Heart left ventricle (tissue), 16 donors: ENCODE data around the gene GRAMD2B. TPM values are rescaled to one million over a fixed set of nuclear protein-coding genes. Genes with fewer than 3 reads are reported as not detected.
A peak's percentile ranks its signal among the peaks of the same experiment; 100 is the strongest.

Experiments
- ATAC-seq, 4 donors: fragments of 200-7000 bp; cut with Tn5 transposase; one replicate each; pipeline ENCODE4 v1.9.1; 2020 to 2022; ENCODE audit warnings: moderate library complexity in 4 of 4, mild to moderate bottlenecking in 3 of 4, moderate number of reproducible peaks in 1 of 4
- DNase-seq, 5 donors: peaks; one replicate each; pipeline ENCODE4 v3.0.0-alpha.2; 2020
- H3K27ac ChIP-seq, 12 donors: fragments of 200-600 bp; sonication (generic) in 4 of 12; one replicate each; pipeline versions ENCODE4 v1.5.0 to v1.8.0; 2016 to 2022; ENCODE audit warnings: mild to moderate bottlenecking in 2 of 12
- H3K27me3 ChIP-seq, 9 donors: fragments of 200-600 bp; sonication (generic) in 2 of 9; one replicate each; pipeline versions ENCODE4 v1.5.1 to v1.8.0; 2016 to 2022; ENCODE audit warnings: mild to moderate bottlenecking in 3 of 9
- H3K36me3 ChIP-seq, 9 donors: fragments of 200-600 bp; sonication (generic) in 2 of 9; one replicate each; pipeline versions ENCODE4 v1.5.0 to v1.8.0; 2018 to 2022; ENCODE audit warnings: mild to moderate bottlenecking in 2 of 9
- H3K4me1 ChIP-seq, 12 donors: fragments of 200-600 bp; sonication (generic) in 4 of 12; one replicate each; pipeline versions ENCODE4 v1.5.0 to v1.8.0; 2016 to 2022; ENCODE audit warnings: mild to moderate bottlenecking in 3 of 12
- H3K4me3 ChIP-seq, 12 donors: fragments of 200-600 bp; sonication (generic) in 4 of 12; one replicate each; pipeline versions ENCODE4 v1.5.0 to v1.8.0; 2017 to 2022; ENCODE audit warnings: mild to moderate bottlenecking in 9 of 12, moderate library complexity in 4 of 12
- H3K9me3 ChIP-seq, 12 donors: fragments of 200-600 bp; sonication (generic) in 4 of 12; one replicate each; pipeline versions ENCODE4 v1.5.0 to v1.8.0; 2016 to 2022; ENCODE audit warnings: mild to moderate bottlenecking in 1 of 12
- POLR2A ChIP-seq, 2 donors: fragments of 450-650 bp; IDR thresholded peaks; one replicate each; pipeline ENCODE4 v1.6.1; 2017; ENCODE audit warnings: antibody characterized with exemption in 2 of 2, mild to moderate bottlenecking in 2 of 2, moderate library complexity in 2 of 2
- WGBS, 4 donors: extraction: QIAGEN DNeasy Blood & Tissue Kit in 2 of 4; methylation state at CpG; one replicate each; pipeline versions ENCODE4 v1.1.5 to v1.1.7; 2013 to 2018; 5-methylcytosine and 5-hydroxymethylcytosine counted together
- intact Hi-C, 10 donors: fragments of 100-400 bp; cut with DNase I; formaldehyde crosslinking; loops; one replicate each; pipeline versions ENCODE4 v1.11.1 to v1.14.2; 2022
- polyA plus RNA-seq, 2 donors: library from polyadenylated mRNA; stranded (reverse); fragments of 200-250 nt; gene quantifications; one replicate each; pipeline ENCODE4 v1.2.3, GENCODE V29; 2013
- total RNA-seq, 9 donors: library from RNA; depleted of rRNA in 2 of 9; stranded (reverse); fragments of >200 nt in 2 of 9; fragmentation: NEBNext Ultra II Directional in 3 of 9; extraction: Animal tissue kit (Norgen Biotek cat#: 25700) in 3 of 9; gene quantifications; one replicate each; pipeline versions ENCODE4 v1.1.0 to v1.2.4, GENCODE V29; 2016 to 2023
- TF ChIP-seq, protein P1 (sequence below), 12 donors: fragments of 200-600 bp; sonication (generic) in 4 of 12; IDR thresholded peaks; one replicate each; pipeline versions ENCODE4 v1.5.0 to v1.8.0; 2018 to 2022; ENCODE audit warnings: antibody characterized with exemption in 12 of 12, mild to moderate bottlenecking in 5 of 12
- donor health status: ischemic (EF 13 %, LVEDD 7.1; RV severe dilation, severe dysfunction).
- donor health status: healthy with polysubstance abuse.
- donor health status: DM: no; HTN: yes; CAD: no.
- donor health status: DM: no; HTN: no; CAD: no.
- donor health status: ischemic (EF 25% LVEDD 6.9; RV normal size, moderate dysfunction).
- donor health status: ischemic (EF 25% LVEDD 5.7; RV mildly dilated, moderate dysfunction).
- donor health status: healthy.
- donor health status: DM: yes; HTN: yes; CAD: no.
- donor health status: ischemic (EF 35%, LVEDD 5.7; RV mildly dilated, moderate dysfunction).
- donor health status: nonischemic (EF 11% LVEDD 7.7; RV severe dilation, severe dysfunction).
- donor health status: DM: yes; HTN: yes; CAD: no.
- donor health status: PGD.
- donor health status: ischemic (EF 29% LVEDD 5.4; RV normal size, mild dysfunction).
- donor health status: nonischemic (EF 23%, LVEDD 6.1; RV moderate dilation, normal function).

GRAMD2B gene
- total and polyA plus RNA-seq, 11 donors: 7.4 to 50.4 (median 35.8) TPM

DNA sequence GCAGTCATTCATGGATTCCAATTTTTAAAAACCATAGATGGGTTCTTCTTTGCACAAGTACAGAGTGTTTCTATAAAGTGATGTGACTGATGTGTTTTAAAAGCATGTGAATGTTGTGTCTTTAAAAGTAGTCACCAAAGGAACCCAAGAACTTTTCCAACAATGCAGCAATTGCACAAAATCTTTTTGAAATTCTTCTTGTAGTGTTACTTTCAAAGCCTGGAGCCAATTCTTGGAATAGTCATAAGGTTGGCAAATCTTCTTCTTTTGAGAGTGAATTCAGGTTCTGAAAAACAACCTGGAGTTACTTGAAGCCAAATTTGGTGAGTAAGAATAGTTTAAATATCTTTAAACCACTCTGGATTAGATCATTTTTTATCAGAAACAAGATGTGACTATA, 10.5 kb downstream of the GRAMD2B start:
- H3K4me1 ChIP-seq: peaks cover 0 to 29% (median 7%) of the 10 kb centered on the region in 12 donors
- no peak overlapping the region for H3K4me3 ChIP-seq
- no peak for ATAC-seq
- intact Hi-C loops: no loop called here
- peaks cover 0 to 53% (median 8%) of the 10 kb centered on the region in 9 donors for H3K36me3 ChIP-seq
- H3K27ac ChIP-seq: peak overlapping the region in 1 of 12 donors; percentile 2
- no peaks in the 10 kb centered on the region for H3K9me3 ChIP-seq
- H3K27me3 ChIP-seq: no peaks in the 10 kb centered on the region
- no peak for DNase-seq
- TF ChIP-seq, protein P1, sequence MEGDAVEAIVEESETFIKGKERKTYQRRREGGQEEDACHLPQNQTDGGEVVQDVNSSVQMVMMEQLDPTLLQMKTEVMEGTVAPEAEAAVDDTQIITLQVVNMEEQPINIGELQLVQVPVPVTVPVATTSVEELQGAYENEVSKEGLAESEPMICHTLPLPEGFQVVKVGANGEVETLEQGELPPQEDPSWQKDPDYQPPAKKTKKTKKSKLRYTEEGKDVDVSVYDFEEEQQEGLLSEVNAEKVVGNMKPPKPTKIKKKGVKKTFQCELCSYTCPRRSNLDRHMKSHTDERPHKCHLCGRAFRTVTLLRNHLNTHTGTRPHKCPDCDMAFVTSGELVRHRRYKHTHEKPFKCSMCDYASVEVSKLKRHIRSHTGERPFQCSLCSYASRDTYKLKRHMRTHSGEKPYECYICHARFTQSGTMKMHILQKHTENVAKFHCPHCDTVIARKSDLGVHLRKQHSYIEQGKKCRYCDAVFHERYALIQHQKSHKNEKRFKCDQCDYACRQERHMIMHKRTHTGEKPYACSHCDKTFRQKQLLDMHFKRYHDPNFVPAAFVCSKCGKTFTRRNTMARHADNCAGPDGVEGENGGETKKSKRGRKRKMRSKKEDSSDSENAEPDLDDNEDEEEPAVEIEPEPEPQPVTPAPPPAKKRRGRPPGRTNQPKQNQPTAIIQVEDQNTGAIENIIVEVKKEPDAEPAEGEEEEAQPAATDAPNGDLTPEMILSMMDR (IDR thresholded peaks at IDR 0.05): no peak
- TF ChIP-seq POLR2A (IDR thresholded peaks at IDR 0.05): no peak

- DNase-seq (no peak), ATAC-seq (no peak)
- WGBS, 4 donors: 86 to 94% (median 88%) methylated on average over 8 of the region's 8 CpGs
- no peak overlapping the region for H3K27ac ChIP-seq
- peaks cover 0 to 52% (median 8%) of the 10 kb centered on the region in 9 donors for H3K36me3 ChIP-seq
- TF ChIP-seq, protein P1 (IDR thresholded peaks at IDR 0.05): no peak
- no peak for TF ChIP-seq POLR2A (IDR thresholded peaks at IDR 0.05)
- H3K4me3 ChIP-seq: no peak overlapping the region
- intact Hi-C loops: no loop called here
- peaks cover 0 to 35% (median 7%) of the 10 kb centered on the region in 12 donors for H3K4me1 ChIP-seq
- H3K27me3 ChIP-seq: no peaks in the 10 kb centered on the region
- no peaks in the 10 kb centered on the region for H3K9me3 ChIP-seq
These were observed 12.1 kb downstream of the GRAMD2B start for GRCh38 chr5:126435261-126435660.

- no peaks in the 10 kb centered on the region for H3K27me3 ChIP-seq
- peaks cover 0 to 35% (median 7%) of the 10 kb centered on the region in 12 donors for H3K4me1 ChIP-seq
- intact Hi-C loops: no loop called here
- peaks cover 0 to 49% (median 8%) of the 10 kb centered on the region in 9 donors for H3K36me3 ChIP-seq
- no peak for DNase-seq
- ATAC-seq: no peak
- 88 to 90% (median 90%) methylated on average over 2 of the region's 2 CpGs for WGBS, 4 donors
- H3K4me3 ChIP-seq: no peak overlapping the region
- no peak overlapping the region for H3K27ac ChIP-seq
- TF ChIP-seq POLR2A (IDR thresholded peaks at IDR 0.05): no peak
- TF ChIP-seq, protein P1 (IDR thresholded peaks at IDR 0.05): no peak
- peaks cover 0 to 3% (median 0%) of the 10 kb centered on the region in 12 donors for H3K9me3 ChIP-seq
These were observed 12.5 kb downstream of the GRAMD2B start for GRCh38 chr5:126435714-126436113.

DNA sequence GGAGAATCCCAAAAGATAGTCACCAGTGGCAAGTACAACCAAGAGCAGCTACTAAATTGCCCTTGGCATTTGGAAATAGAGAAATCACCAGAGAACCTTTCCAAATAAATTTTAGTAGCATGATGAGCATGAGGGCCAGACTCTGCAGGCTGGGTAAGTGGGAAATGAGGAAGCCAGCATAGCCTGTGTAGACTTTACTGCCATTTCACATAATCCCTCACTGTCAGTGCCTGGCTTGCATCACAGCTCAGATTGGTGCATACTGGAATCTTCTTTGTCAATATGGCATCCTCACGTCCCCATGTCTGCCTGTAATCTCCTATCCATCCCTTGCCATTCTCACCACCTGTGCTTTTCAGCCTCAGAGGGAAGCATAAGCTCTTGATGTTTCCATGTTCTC, 14.5 kb downstream of the GRAMD2B start:
- no peak overlapping the region for H3K4me3 ChIP-seq
- intact Hi-C loops: no loop called here
- WGBS, 4 donors: 89 to 96% (median 91%) methylated on average over 1 of the region's 1 CpG
- peaks cover 0 to 39% (median 7%) of the 10 kb centered on the region in 12 donors for H3K4me1 ChIP-seq
- no peak overlapping the region for H3K27ac ChIP-seq
- DNase-seq: no peak
- ATAC-seq: no peak
- peaks cover 0 to 39% (median 8%) of the 10 kb centered on the region in 9 donors for H3K36me3 ChIP-seq
- no peak for TF ChIP-seq POLR2A (IDR thresholded peaks at IDR 0.05)
- TF ChIP-seq, protein P1 (IDR thresholded peaks at IDR 0.05): no peak
- H3K9me3 ChIP-seq: peaks cover 0 to 5% (median 0%) of the 10 kb centered on the region in 12 donors
- H3K27me3 ChIP-seq: no peaks in the 10 kb centered on the region
